Endodermal cell (in vitro differentiated cells): ENCODE results near the gene DDR2. TPM values are rescaled to one million over a fixed set of nuclear protein-coding genes. Genes with fewer than 3 reads are reported as not detected.

Experiments used
- DNase-seq: peaks from one replicate; pipeline ENCODE4 v3.0.0-alpha.2; 2017
- H3K27ac ChIP-seq: 2 replicates; pipeline ENCODE4 v1.5.1; 2013; ENCODE audit warnings: mild to moderate bottlenecking, low read depth, low read length, moderate library complexity
- H3K27me3 ChIP-seq: 2 replicates; pipeline ENCODE4 v1.6.1; 2013; ENCODE audit warnings: mild to moderate bottlenecking, low read length, moderate library complexity; ENCODE audit not compliant: insufficient read depth, control insufficient read depth, poor library complexity, severe bottlenecking
- H3K36me3 ChIP-seq: 2 replicates; pipeline ENCODE4 v1.7.0; 2013; ENCODE audit warnings: mild to moderate bottlenecking, low read length, moderate library complexity; ENCODE audit not compliant: control insufficient read depth, insufficient read depth
- H3K4me1 ChIP-seq: one replicate; pipeline ENCODE4 v1.7.0; 2013; ENCODE audit warnings: low read length; ENCODE audit not compliant: control insufficient read depth, insufficient read depth
- H3K4me3 ChIP-seq: 2 replicates; pipeline ENCODE4 v1.5.1; 2013; ENCODE audit warnings: mild to moderate bottlenecking, low read length, moderate library complexity
- H3K9ac ChIP-seq: 2 replicates; pipeline ENCODE4 v1.6.1; 2013; ENCODE audit warnings: mild to moderate bottlenecking, low read length, moderate library complexity; ENCODE audit not compliant: poor library complexity, severe bottlenecking; ENCODE audit errors: extremely low read depth
- H3K9me3 ChIP-seq: 2 replicates; pipeline ENCODE4 v1.6.1; 2013; ENCODE audit warnings: mild to moderate bottlenecking, low read length, moderate library complexity; ENCODE audit not compliant: control insufficient read depth
- H3K27ac Mint-ChIP-seq: 2 replicates; pipeline ENCODE4 v1.8.0; 2020; ENCODE audit warnings: mixed read lengths
- H3K27me3 Mint-ChIP-seq: 2 replicates; pipeline ENCODE4 v1.8.0; 2021; ENCODE audit warnings: mild to moderate bottlenecking, mixed read lengths; ENCODE audit not compliant: insufficient read depth
- H3K36me3 Mint-ChIP-seq: 2 replicates; pipeline ENCODE4 v1.8.0; 2020; ENCODE audit warnings: low read depth, mixed read lengths
- H3K4me1 Mint-ChIP-seq: 2 replicates; pipeline ENCODE4 v1.8.0; 2020; ENCODE audit warnings: mixed read lengths
- H3K4me3 Mint-ChIP-seq: 2 replicates; pipeline ENCODE4 v1.8.0; 2020; ENCODE audit warnings: mild to moderate bottlenecking, moderate library complexity, mixed read lengths
- H3K9me3 Mint-ChIP-seq: 2 replicates; pipeline ENCODE4 v1.8.0; 2020; ENCODE audit warnings: mild to moderate bottlenecking, mixed read lengths
- CTCF ChIP-seq: fragments of 200-600 bp; sonication (generic); conservative IDR thresholded peaks from 2 replicates; pipeline ENCODE4 v1.5.0; 2021; ENCODE audit warnings: antibody characterized with exemption, mild to moderate bottlenecking
- WGBS, 2 experiments: methylation state at CpG; one replicate each; pipeline versions ENCODE4 v1.1.5 to v1.1.7; 2013; ENCODE audit warnings: missing lambda C conversion rate in 2 of 2, mixed read lengths in 1 of 2; ENCODE audit not compliant: insufficient coverage in 1 of 2, insufficient read length in 1 of 2; 5-methylcytosine and 5-hydroxymethylcytosine counted together
- total RNA-seq, 2 donors: library from RNA; stranded (reverse); fragmentation: NEBNext Ultra II Directional in 1 of 2; extraction: Animal tissue kit (Norgen Biotek cat#: 25700) in 1 of 2; gene quantifications; 2 replicates in 1 of 2; 3 replicates in 1 of 2; pipeline ENCODE4 v1.2.1, GENCODE V29; 2021

DDR2 gene
- total RNA-seq, 2 donors from 2014 or later = 0.26 to 0.55 TPM

DNA sequence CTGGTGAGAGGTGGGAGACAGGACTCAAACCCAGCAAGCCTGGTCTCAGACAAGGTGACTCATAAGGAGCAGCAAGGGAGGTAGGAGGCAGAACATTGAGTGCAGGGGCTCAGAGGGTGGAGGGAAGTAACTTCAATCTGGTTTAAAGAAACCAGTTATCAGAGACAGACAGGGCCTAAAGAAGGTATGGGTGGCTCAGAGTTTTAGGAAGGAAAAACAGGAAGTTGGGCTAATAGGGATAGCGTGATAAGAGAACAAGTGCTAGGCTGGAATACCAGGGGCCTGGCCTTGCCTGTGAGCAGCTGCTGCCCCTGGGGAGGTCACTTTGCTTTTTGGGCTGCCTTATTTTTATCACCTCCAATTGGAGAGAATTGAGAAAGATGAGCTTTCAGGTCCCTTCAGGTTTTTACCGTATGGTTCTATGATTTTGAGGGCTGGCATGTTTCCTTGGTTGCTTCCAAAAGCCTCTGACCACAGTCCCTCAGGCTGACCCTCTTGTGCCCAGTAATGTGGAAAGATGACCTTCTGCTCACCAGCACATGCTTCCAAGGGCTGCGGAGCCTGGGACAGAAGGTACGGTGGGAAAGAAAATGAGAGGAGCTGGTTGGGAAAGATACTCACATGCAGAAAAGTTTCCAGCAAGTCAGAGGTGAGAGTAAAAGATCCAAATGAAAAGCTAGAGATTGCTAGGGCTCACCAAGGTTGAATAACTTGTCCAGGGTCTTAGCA, 77.0 kb downstream of the DDR2 start:
- Histone ChIP-seq H3K27me3 (no peaks in the 10 kb centered on the region), H3K4me1 (no peaks in the 10 kb centered on the region), H3K27ac (no peak overlapping the region), H3K4me3 (no peak overlapping the region), H3K9me3 (no peaks in the 10 kb centered on the region), H3K36me3 (no peaks in the 10 kb centered on the region), H3K9ac (no peak overlapping the region)
- H3K36me3 Mint-ChIP-seq = no peaks in the 10 kb centered on the region
- 87 to 100% methylated on average over 4 of the region's 4 CpGs for WGBS, 2 experiments
- no peak for TF ChIP-seq CTCF
- no peak overlapping the region for H3K4me3 Mint-ChIP-seq
- no peaks in the 10 kb centered on the region for H3K27me3 Mint-ChIP-seq
- DNase-seq = no peak
- H3K4me1 Mint-ChIP-seq = peaks cover 10% of the 10 kb centered on the region
- peak overlapping the region; percentile 68 for H3K27ac Mint-ChIP-seq
- H3K9me3 Mint-ChIP-seq = no peaks in the 10 kb centered on the region

DNA sequence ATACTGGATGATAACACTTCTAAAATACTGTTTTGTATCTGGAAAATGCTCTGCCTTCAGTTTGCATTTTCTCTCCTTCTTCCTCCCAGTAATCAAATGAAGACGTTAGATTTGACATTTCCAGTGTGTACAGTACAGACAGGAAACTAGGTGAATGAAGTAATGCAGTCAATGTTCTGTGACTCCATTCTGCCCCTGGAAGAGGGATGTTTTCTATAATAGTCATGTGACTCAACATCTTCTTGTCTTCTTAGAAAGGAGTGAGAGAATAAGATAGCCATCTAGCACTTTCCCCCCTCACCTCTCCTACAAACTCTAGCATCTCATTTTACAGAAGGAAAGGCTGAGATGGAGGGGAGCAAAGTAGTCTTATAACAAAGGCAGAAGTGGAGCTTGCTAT, 77.6 kb downstream of the DDR2 start:
- no peaks in the 10 kb centered on the region for H3K9me3 Mint-ChIP-seq
- H3K27me3 Mint-ChIP-seq = no peaks in the 10 kb centered on the region
- DNase-seq = no peak
- WGBS, 2 experiments = 89% methylated on average over 1 of the region's 1 CpG; no CpG with 5 or more reads in 1 of the 2 experiments
- H3K27ac ChIP-seq = no peak overlapping the region
- no peaks in the 10 kb centered on the region for H3K36me3 ChIP-seq
- no peaks in the 10 kb centered on the region for H3K9me3 ChIP-seq
- H3K4me3 Mint-ChIP-seq = no peak overlapping the region
- H3K9ac ChIP-seq = no peak overlapping the region
- no peaks in the 10 kb centered on the region for H3K4me1 ChIP-seq
- H3K27ac Mint-ChIP-seq = no peak overlapping the region
- no peak for TF ChIP-seq CTCF
- no peaks in the 10 kb centered on the region for H3K36me3 Mint-ChIP-seq
- no peak overlapping the region for H3K4me3 ChIP-seq
- H3K4me1 Mint-ChIP-seq = peaks cover 10% of the 10 kb centered on the region
- H3K27me3 ChIP-seq = no peaks in the 10 kb centered on the region

GRCh38 chr1:162710345-162710744, 78.1 kb downstream of the DDR2 start:
- Histone ChIP-seq H3K9me3 (no peaks in the 10 kb centered on the region), H3K36me3 (no peaks in the 10 kb centered on the region), H3K9ac (no peak overlapping the region), H3K4me1 (no peaks in the 10 kb centered on the region), H3K4me3 (no peak overlapping the region), H3K27me3 (no peaks in the 10 kb centered on the region), H3K27ac (no peak overlapping the region)
- no peak for TF ChIP-seq CTCF
- H3K4me3 Mint-ChIP-seq = no peak overlapping the region
- no peaks in the 10 kb centered on the region for H3K36me3 Mint-ChIP-seq
- no peak overlapping the region for H3K27ac Mint-ChIP-seq
- WGBS, 2 experiments = 85% methylated on average over 1 of the region's 1 CpG; no CpG with 5 or more reads in 1 of the 2 experiments
- H3K9me3 Mint-ChIP-seq = no peaks in the 10 kb centered on the region
- DNase-seq = no peak
- no peaks in the 10 kb centered on the region for H3K27me3 Mint-ChIP-seq
- H3K4me1 Mint-ChIP-seq = peaks cover 10% of the 10 kb centered on the region
